Ectodermal cell (in vitro differentiated cells): ENCODE measurements around the gene PHLPP1.

Experiments
- H3K27ac ChIP-seq: 2 replicates; pipeline ENCODE4 v1.7.0; 2013; ENCODE audit warnings: mild to moderate bottlenecking, low read depth, low read length; ENCODE audit not compliant: insufficient read depth, poor library complexity, severe bottlenecking
- H3K27me3 ChIP-seq: 2 replicates; pipeline ENCODE4 v1.7.0; 2013; ENCODE audit warnings: mild to moderate bottlenecking, low read length; ENCODE audit not compliant: insufficient read depth, control insufficient read depth, poor library complexity, severe bottlenecking
- H3K36me3 ChIP-seq: one replicate; pipeline ENCODE4 v1.7.0; 2013; ENCODE audit warnings: low read length; ENCODE audit not compliant: control insufficient read depth, insufficient read depth
- H3K4me1 ChIP-seq: one replicate; pipeline ENCODE4 v1.7.0; 2013; ENCODE audit warnings: low read length; ENCODE audit not compliant: control insufficient read depth, insufficient read depth
- H3K4me3 ChIP-seq: 2 replicates; pipeline ENCODE4 v1.7.0; 2013; ENCODE audit warnings: low read depth, low read length, control low read depth; ENCODE audit not compliant: insufficient read depth
- H3K9me3 ChIP-seq: 2 replicates; pipeline ENCODE4 v1.7.0; 2013; ENCODE audit warnings: mild to moderate bottlenecking, low read length, moderate library complexity; ENCODE audit not compliant: control insufficient read depth
- WGBS, 2 experiments: methylation state at CpG; one replicate each; pipeline ENCODE4 v1.1.7; 2013; ENCODE audit warnings: missing lambda C conversion rate in 2 of 2; 5-methylcytosine and 5-hydroxymethylcytosine counted together

The PHLPP1 gene

GRCh38 chr18:62992877-62993365 lies 277.6 kb downstream of the PHLPP1 start:
- H3K9me3 ChIP-seq = no peaks in the 10 kb centered on the region
- 94 to 96% methylated on average over 6 of the region's 6 CpGs for WGBS, 2 experiments

GRCh38 chr18:62996566-62996965 lies 281.2 kb downstream of the PHLPP1 start:
- no peaks in the 10 kb centered on the region for H3K9me3 ChIP-seq
- H3K4me1 ChIP-seq = no peaks in the 10 kb centered on the region
- H3K36me3 ChIP-seq = no peaks in the 10 kb centered on the region
- 94 to 96% methylated on average over 9 of the region's 9 CpGs for WGBS, 2 experiments
- no peaks in the 10 kb centered on the region for H3K27me3 ChIP-seq
- no peak overlapping the region for H3K4me3 ChIP-seq
- H3K27ac ChIP-seq = no peak overlapping the region

More at GRCh38 chr18:62992877-62993365, 277.6 kb downstream of the PHLPP1 start:
- Histone ChIP-seq H3K4me1 (peaks cover 7% of the 10 kb centered on the region), H3K36me3 (no peaks in the 10 kb centered on the region), H3K27me3 (no peaks in the 10 kb centered on the region), H3K27ac (no peak overlapping the region), H3K4me3 (no peak overlapping the region)

DNA sequence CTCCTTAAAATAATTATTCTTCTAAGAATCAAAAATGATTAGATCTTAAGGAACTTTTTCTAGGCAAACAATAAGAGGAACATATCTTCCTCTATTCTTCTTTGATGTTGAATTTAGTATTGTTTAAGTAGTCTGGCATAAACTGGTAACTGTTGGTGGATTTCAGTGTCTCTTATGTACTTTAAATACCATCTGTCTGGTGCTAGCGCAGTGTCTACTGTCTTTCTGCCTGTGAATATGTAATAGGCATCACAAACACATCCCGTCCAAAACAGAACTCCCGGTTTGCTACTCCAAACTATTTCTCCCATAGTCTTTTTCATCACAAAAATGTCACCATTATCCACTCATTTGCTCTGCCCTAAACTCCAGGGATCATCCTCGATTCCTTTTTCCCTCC lies 281.7 kb downstream of the PHLPP1 start:
- Histone ChIP-seq H3K9me3 (no peaks in the 10 kb centered on the region), H3K4me1 (no peaks in the 10 kb centered on the region)
- 93 to 94% methylated on average over 4 of the region's 4 CpGs for WGBS, 2 experiments

GRCh38 chr18:62998443-62998842 lies 283.1 kb downstream of the PHLPP1 start:
- Histone ChIP-seq H3K27me3 (no peaks in the 10 kb centered on the region), H3K4me1 (no peaks in the 10 kb centered on the region), H3K9me3 (no peaks in the 10 kb centered on the region), H3K36me3 (no peaks in the 10 kb centered on the region), H3K4me3 (no peak overlapping the region), H3K27ac (no peak overlapping the region)
- WGBS, 2 experiments = 94 to 96% methylated on average over 7 of the region's 7 CpGs

More for the DNA sequence above, 281.7 kb downstream of the PHLPP1 start:
- H3K27me3 ChIP-seq = no peaks in the 10 kb centered on the region
- no peak overlapping the region for H3K4me3 ChIP-seq
- no peaks in the 10 kb centered on the region for H3K36me3 ChIP-seq
- H3K27ac ChIP-seq = no peak overlapping the region

GRCh38 chr18:62999392-62999791 lies 284.1 kb downstream of the PHLPP1 start:
- H3K27me3 ChIP-seq = no peaks in the 10 kb centered on the region
- no peak overlapping the region for H3K27ac ChIP-seq
- no peaks in the 10 kb centered on the region for H3K9me3 ChIP-seq
- H3K4me3 ChIP-seq = no peak overlapping the region
- H3K36me3 ChIP-seq = no peaks in the 10 kb centered on the region
- WGBS, 2 experiments = 85 to 91% methylated on average over 7 of the region's 7 CpGs
- no peaks in the 10 kb centered on the region for H3K4me1 ChIP-seq

DNA sequence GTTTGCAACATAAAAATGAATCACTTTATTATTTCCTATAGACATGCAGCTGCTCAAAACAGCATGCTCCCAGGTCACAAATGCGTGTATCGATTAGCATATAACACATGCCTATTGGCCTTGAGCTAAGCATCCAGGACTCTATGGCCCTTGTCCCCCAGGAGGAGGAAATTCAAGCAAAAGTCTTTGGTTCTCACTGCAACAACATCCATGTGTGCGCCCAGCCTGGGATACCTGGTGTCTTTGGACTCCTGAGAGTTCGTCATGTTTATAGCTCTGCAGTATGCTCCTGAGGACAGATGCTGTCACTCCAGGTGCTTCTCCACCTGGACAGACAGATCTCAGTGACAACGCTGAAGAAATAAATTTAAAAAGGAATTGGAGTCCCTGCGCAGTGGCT lies 284.6 kb downstream of the PHLPP1 start:
- Histone ChIP-seq H3K4me1 (no peaks in the 10 kb centered on the region), H3K27me3 (no peaks in the 10 kb centered on the region), H3K36me3 (no peaks in the 10 kb centered on the region), H3K9me3 (no peaks in the 10 kb centered on the region), H3K27ac (no peak overlapping the region), H3K4me3 (no peak overlapping the region)
- WGBS, 2 experiments = 94 to 96% methylated on average over 6 of the region's 6 CpGs

- no peaks in the 10 kb centered on the region for H3K36me3 ChIP-seq
- no peaks in the 10 kb centered on the region for H3K9me3 ChIP-seq
- no peaks in the 10 kb centered on the region for H3K4me1 ChIP-seq
- WGBS, 2 experiments = 88 to 89% methylated on average over 8 of the region's 8 CpGs
- no peak overlapping the region for H3K27ac ChIP-seq
- no peaks in the 10 kb centered on the region for H3K27me3 ChIP-seq
- no peak overlapping the region for H3K4me3 ChIP-seq
Measured at GRCh38 chr18:63000839-63001238, 285.5 kb downstream of the PHLPP1 start.

DNA sequence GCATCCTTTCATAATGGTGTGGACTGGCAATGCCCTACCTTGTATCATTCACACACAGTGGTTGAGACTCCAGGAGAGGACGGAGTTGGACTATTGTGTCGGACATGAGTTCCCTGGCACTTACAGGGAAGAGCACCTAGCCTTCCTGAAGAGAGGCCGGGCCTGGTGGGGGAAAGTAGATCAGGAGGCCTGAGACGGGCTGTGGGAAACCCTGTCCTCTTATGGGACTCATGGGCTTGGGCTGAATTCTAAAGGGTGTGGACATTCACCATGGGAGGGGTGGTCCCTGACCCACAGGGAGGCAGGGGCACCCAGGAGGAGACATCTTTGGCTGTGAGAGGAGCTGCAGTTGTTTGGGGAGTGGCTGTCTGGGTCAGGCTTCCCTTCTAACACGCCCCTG lies 286.5 kb downstream of the PHLPP1 start:
- Histone ChIP-seq H3K4me1 (no peaks in the 10 kb centered on the region), H3K27ac (no peak overlapping the region), H3K9me3 (no peaks in the 10 kb centered on the region), H3K27me3 (no peaks in the 10 kb centered on the region), H3K36me3 (no peaks in the 10 kb centered on the region), H3K4me3 (no peak overlapping the region)
- 95% methylated on average over 5 of the region's 5 CpGs for WGBS, 2 experiments

GRCh38 chr18:63002305-63002704 lies 287.0 kb downstream of the PHLPP1 start:
- Histone ChIP-seq H3K4me1 (no peaks in the 10 kb centered on the region), H3K27ac (no peak overlapping the region), H3K27me3 (no peaks in the 10 kb centered on the region), H3K4me3 (no peak overlapping the region), H3K36me3 (no peaks in the 10 kb centered on the region), H3K9me3 (no peaks in the 10 kb centered on the region)
- 93% methylated on average over 6 of the region's 6 CpGs for WGBS, 2 experiments

GRCh38 chr18:63002803-63003445 lies 287.6 kb downstream of the PHLPP1 start:
- no peaks in the 10 kb centered on the region for H3K9me3 ChIP-seq
- no peak overlapping the region for H3K4me3 ChIP-seq
- H3K27me3 ChIP-seq = no peaks in the 10 kb centered on the region
- no peaks in the 10 kb centered on the region for H3K36me3 ChIP-seq
- H3K4me1 ChIP-seq = no peaks in the 10 kb centered on the region
- 87% methylated on average over 9 of the region's 9 CpGs for WGBS, 2 experiments
- H3K27ac ChIP-seq = no peak overlapping the region
